ENCODE measurements around the gene CDK17.
A peak's percentile ranks its signal among the peaks of the same experiment; 100 is the strongest.
"Not testable (repeated sequence)": the region's sequence is repeated elsewhere in the genome, so short reads cannot be mapped to it uniquely, and the experiment has no call there.

CDK17 gene

GRCh38 chr12:96398424-96399119 lies 1.7 kb downstream of the CDK17 start:
- DNase-seq (ENCODE audit: low read depth), result no peak
- no peak for TF ChIP-seq CTCF (IDR thresholded peaks at IDR 0.05; ENCODE audit: low read depth, low read length, missing control alignments)
- H3K4me3 ChIP-seq (ENCODE audit: low read depth, low read length), result peak overlapping the region; percentile 100

GRCh38 chr12:96397756-96398423 lies 2.3 kb downstream of the CDK17 start:
- TF ChIP-seq CTCF (IDR thresholded peaks at IDR 0.05; ENCODE audit: low read depth, low read length, missing control alignments), result no peak
- no peak for DNase-seq (ENCODE audit: low read depth)
- peak overlapping the region; percentile 100 for H3K4me3 ChIP-seq (ENCODE audit: low read depth, low read length)

GRCh38 chr12:96396914-96397313 lies 3.3 kb downstream of the CDK17 start:
- TF ChIP-seq CTCF (IDR thresholded peaks at IDR 0.05; ENCODE audit: low read depth, low read length, missing control alignments), result no peak
- no peak for DNase-seq (ENCODE audit: low read depth)
- H3K4me3 ChIP-seq (ENCODE audit: low read depth, low read length), result no peak overlapping the region; the same call in 1 of the 2 replicates

GRCh38 chr12:96396209-96396608 lies 4.0 kb downstream of the CDK17 start:
- no peak for TF ChIP-seq CTCF (IDR thresholded peaks at IDR 0.05; ENCODE audit: low read depth, low read length, missing control alignments)
- no peak overlapping the region for H3K4me3 ChIP-seq (ENCODE audit: low read depth, low read length)
- DNase-seq (ENCODE audit: low read depth), result no peak

- TF ChIP-seq CTCF (IDR thresholded peaks at IDR 0.05; ENCODE audit: low read depth, low read length, missing control alignments), result no peak
- no peak for DNase-seq (ENCODE audit: low read depth)
- H3K4me3 ChIP-seq (ENCODE audit: low read depth, low read length), result no peak overlapping the region
These were observed 5.0 kb downstream of the CDK17 start for GRCh38 chr12:96395236-96395635.

GRCh38 chr12:96393229-96393628 lies 7.0 kb downstream of the CDK17 start:
- DNase-seq (ENCODE audit: low read depth); H3K4me3 ChIP-seq (ENCODE audit: low read depth, low read length): not testable (repeated sequence)

- no peak for DNase-seq (ENCODE audit: low read depth)
- H3K4me3 ChIP-seq (ENCODE audit: low read depth, low read length), result no peak overlapping the region
- no peak for TF ChIP-seq CTCF (IDR thresholded peaks at IDR 0.05; ENCODE audit: low read depth, low read length, missing control alignments)
These were observed 7.8 kb downstream of the CDK17 start for GRCh38 chr12:96392397-96392796.
